Neural cell (in vitro differentiated cells): Measurements from ENCODE around the gene SHISA5.

Source experiments
- CTCF ChIP-seq: fragments of 450-650 bp; IDR thresholded peaks from 2 replicates; pipeline ENCODE4 v1.5.1; 2014; ENCODE audit warnings: antibody characterized with exemption, mild to moderate bottlenecking, moderate library complexity; ENCODE audit not compliant: poor library complexity, severe bottlenecking
- EP300 ChIP-seq: fragments of 450-650 bp; conservative IDR thresholded peaks from 2 replicates; pipeline ENCODE4 v1.6.1; 2014; ENCODE audit warnings: antibody characterized with exemption, mild to moderate bottlenecking, moderate library complexity; ENCODE audit not compliant: poor library complexity, severe bottlenecking
- EZH2 ChIP-seq: fragments of 200-600, 300-800 bp; shearing (Covaris generic), sonication (generic); IDR thresholded peaks from 2 replicates; pipeline ENCODE4 v1.6.1; 2014; ENCODE audit warnings: antibody characterized with exemption, low read length, borderline replicate concordance, mild to moderate bottlenecking; ENCODE audit not compliant: insufficient read depth, poor library complexity, severe bottlenecking
- POLR2AphosphoS5 ChIP-seq: IDR thresholded peaks from 2 replicates; pipeline ENCODE4 v1.6.1; 2012
- RAD21 ChIP-seq: fragments of 450-650 bp; conservative IDR thresholded peaks from 2 replicates; pipeline ENCODE4 v1.6.1; 2014; ENCODE audit warnings: antibody characterized with exemption, mild to moderate bottlenecking, moderate library complexity
- REST ChIP-seq: IDR thresholded peaks from 2 replicates; pipeline ENCODE4 v1.6.1; 2012; ENCODE audit warnings: borderline replicate concordance
- SMC3 ChIP-seq: fragments of 450-650 bp; conservative IDR thresholded peaks from 2 replicates; pipeline ENCODE4 v1.6.1; 2014; ENCODE audit warnings: antibody characterized with exemption, mild to moderate bottlenecking, moderate library complexity; ENCODE audit not compliant: poor library complexity
- TAF1 ChIP-seq: IDR thresholded peaks from 2 replicates; pipeline ENCODE4 v1.6.1; 2012; ENCODE audit warnings: low read depth

DNA sequence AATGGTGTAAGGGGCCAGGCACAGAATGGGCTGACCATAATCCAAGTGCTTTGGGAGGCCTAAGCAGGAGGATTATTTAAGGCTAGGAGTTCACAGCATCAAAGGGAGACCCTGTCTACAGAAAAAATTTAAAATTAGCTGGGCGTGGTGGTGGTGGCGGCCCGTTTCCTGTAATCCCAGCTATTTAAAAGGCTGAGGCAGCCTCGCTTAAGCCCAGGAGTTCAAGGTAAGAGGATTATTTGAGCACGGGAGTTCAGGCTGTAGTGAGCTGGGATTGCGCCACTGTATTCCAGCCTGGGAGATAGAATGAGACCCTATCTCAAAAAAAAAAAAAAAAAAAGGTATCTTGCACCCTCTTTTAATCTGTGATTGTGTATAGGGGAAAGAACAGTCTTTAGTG is 62.0 kb downstream of the SHISA5 start:
- no peak for TF ChIP-seq CTCF
- TF ChIP-seq REST: no peak
- TF ChIP-seq POLR2AphosphoS5: no peak
- TF ChIP-seq RAD21: no peak
- no peak for TF ChIP-seq SMC3
- no peak for TF ChIP-seq EZH2
- TF ChIP-seq TAF1: no peak
- no peak for TF ChIP-seq EP300
